ENCODE measurements around the gene ZSWIM4. TPM values are rescaled to one million over a fixed set of nuclear protein-coding genes. Genes with fewer than 3 reads are reported as not detected.

The ZSWIM4 gene
- total RNA-seq, 1 experiment from 2014 or later = 5.4 TPM

DNA sequence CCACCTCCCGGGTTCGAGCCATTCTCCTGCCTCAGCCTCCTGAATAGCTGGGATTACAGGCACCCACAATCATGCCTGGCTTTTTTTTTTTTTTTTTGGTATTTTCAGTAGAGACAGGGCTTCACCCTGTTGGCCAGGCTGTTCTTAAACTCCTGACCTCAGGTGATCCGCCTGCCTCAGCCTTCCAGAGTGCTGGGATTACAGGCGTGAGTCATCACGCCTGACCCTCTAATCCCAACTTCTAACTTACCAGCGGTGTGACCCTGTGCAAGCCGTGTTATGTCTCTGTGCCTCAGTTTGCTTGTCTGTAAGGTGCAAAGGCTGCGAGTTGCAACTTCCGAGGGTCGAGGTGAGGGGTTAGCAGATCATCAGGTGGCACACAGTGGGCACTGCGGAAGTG lies 17.3 kb downstream of the ZSWIM4 start:
- DNase-seq (ENCODE audit: low read depth) = no peak

DNA sequence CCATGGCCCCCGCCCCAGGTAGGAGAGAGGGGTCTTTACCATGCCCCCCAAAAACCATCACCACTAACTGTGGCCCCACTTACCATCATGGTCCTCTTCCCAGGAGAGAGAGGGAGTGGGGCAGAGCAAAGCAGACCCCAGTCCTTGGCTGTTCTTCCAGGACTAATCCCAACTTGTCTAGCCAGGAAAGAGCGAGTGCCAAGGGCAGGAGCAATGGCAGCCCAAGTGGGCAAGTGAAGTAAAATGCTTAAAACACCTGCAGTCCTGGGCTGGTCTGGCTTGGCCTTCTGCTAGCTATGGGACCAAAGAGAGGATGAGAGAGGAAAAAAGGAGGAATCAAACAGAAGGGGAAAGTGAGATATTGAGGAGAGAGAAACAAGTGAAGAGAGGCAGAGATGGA lies 17.9 kb downstream of the ZSWIM4 start:
- DNase-seq (ENCODE audit: low read depth) = no peak

DNA sequence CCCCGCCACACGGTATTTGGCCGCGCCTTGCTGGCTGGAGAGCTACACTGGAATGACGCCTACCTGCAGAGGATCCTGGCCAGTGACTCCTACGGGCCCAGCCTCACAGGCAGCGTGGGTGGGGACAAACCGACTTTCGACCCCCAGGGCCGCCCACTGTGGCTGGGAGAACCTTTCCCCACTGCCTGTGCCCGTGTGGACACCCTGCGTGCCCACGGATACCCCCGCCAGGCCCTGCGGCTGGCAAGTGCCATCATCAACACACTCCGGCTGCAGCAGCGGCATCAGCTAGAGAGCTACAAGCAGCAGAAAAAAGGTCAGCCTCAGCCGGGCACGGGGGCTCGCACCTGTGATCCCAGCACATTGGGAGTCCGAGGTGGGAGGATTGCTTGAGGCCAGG lies 19.3 kb downstream of the ZSWIM4 start:
- no peak for DNase-seq (ENCODE audit: low read depth)

DNA sequence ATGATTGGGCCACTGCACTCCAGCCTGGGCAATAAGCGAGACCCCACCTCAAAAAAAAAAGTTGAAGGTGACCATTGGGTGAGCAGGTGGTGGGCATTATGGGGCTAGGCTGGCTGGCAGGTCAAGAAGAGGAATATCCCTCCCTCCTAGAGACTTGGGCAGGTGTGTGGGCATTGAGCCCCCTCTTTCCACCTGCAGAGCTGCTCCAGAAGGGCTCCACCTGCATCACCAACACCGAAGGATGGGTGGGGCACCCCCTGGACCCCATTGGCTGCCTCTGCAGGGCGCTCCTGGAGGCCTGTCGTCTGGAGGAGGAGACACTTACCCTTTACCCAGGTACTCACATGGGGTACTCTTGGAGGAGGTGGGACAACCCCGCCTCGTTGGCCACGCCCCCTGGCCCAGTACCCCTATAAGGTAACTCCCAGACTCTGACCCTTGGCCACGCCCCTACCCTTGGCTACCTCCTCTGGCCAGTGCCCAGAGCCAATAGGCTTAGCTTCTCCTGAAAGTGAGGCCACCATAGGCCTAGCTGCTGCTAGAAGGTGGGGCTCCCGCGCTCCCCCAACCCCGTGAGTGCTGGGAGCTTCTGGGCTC lies 21.9 kb downstream of the ZSWIM4 start:
- DNase-seq (ENCODE audit: low read depth) = peak; percentile 34

DNA sequence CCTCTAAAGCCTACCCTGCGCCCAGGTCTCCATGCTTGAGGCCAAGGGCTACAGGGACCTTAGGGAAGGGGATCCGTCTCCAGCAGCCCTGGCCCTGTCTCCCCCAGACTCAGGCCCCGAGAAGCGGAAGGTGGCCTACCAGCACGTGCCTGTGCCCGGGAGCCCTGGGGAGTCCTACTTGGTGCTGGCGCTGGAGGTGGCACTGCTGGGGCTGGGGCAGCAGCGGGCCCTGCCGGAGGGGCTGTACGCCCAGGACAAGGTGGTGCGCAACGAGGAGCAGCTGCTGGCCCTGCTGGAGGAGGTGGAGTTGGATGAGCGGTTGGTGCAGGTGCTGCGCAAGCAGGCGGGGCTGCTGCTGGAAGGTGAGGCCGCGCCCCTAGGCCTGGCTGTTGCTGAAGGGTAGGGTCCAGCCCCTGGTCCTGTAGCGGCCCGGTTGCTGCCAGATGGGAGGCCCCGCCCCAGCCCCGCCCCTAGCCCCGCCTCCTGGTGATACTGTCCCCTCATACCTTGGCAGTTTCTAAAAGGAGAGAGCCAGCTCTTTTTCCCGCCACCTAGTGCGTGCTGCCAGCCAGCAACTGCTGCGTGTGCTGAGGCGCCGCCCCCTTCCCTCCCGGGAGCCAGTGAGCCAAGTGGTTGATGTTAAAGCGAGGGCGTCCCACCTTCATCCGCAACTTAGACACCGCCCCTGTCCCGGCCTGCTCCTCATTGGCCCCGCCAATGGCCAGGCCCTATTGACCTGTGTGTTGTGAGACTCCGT lies 22.6 kb downstream of the ZSWIM4 start:
- no peak for DNase-seq (ENCODE audit: low read depth)

DNA sequence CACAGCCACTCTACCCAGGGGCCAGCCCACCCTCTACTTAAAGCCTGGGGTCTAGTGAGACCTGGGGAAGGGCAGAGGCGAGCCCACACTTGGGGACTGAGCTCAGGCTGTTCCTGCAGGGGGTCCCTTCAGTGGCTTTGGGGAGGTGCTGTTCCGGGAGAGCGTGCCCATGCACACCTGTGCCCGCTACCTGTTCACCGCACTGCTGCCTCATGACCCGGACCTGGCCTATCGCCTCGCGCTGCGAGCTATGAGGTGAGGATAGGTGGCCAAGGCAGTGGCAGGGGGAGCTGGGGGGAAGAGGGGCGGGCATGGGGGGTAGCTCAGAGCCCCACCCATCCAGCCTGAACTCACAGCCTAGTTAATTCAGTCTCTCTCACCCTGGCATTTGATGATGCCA lies 24.0 kb downstream of the ZSWIM4 start:
- no peak for DNase-seq (ENCODE audit: low read depth)

DNA sequence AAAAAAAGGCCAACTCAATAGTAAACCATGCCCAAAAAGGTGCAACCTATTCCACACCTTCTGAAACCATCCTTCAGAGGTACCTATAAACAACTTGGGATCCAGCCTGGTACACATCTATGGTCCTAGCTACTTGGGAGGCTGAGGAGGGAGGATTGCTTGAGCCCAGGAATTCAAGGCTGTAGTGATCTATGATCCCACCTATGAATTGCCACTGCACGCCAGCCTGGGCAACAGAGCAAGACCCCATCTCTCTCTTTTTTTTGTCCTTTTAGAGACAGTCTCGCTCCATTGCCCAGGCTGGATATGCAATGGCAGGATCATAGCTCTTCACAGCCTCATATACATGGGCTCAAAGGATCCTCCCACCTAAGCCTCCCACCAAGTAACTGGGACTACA lies 26.0 kb downstream of the ZSWIM4 start:
- DNase-seq (ENCODE audit: low read depth) = no peak

DNA sequence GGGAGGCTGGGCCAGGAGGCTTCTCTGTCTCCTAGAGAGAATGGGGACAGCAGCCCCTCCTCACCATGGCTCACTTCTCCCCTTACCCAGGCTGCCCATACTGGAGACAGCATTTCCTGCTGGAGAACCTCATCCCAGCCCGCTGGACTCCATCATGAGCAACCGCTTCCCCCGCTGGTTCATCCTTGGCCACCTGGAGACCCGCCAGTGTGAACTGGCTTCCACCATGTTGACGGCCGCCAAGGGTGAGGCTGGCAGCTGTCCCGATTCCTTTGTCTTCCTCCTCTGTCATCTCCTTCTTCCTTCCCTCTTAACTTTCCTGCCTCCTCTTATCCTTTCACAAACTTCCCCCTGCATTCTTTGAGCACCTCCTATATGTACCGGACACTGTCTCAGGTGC lies 28.0 kb downstream of the ZSWIM4 start:
- no peak for DNase-seq (ENCODE audit: low read depth)

DNA sequence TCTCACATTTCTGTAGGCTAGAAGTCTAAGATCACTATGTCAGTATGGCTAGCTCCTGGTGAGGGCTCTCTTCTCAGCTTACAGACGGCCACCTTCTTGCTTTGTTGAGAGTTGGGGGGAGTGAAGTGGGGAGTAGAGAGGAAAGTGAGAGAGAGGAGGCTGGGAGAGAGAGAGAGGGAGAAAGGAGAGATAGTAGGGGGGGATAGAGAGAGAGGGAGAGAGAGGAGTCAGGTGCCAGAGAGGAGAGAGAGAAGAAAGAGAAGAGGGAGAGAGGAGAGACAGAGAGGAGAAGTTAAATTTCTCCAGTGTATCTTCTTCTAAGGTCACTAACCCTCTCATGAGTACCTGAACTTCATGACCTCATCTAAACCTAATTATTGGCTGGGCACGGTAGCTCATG lies 28.7 kb downstream of the ZSWIM4 start:
- DNase-seq (ENCODE audit: low read depth) = no peak

DNA sequence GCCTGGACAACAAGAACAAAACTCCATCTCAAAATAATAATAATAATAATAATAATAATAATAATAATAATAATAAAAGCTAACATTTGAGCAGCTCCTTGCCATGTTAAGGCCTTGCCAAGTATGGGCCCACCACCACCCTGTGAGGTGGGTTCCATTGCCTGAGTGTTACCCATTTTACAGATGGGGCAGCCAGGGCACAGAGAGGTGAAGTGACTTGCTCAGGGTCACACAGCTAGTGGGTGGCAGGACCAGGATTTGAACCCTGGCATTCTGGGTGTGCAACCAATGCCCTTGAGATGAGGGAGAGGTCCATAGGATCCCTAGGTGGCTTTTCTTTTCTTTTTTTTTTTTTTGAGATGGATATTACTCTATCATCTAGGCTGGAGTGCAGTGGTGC lies 29.5 kb downstream of the ZSWIM4 start:
- DNase-seq (ENCODE audit: low read depth) = no peak

DNA sequence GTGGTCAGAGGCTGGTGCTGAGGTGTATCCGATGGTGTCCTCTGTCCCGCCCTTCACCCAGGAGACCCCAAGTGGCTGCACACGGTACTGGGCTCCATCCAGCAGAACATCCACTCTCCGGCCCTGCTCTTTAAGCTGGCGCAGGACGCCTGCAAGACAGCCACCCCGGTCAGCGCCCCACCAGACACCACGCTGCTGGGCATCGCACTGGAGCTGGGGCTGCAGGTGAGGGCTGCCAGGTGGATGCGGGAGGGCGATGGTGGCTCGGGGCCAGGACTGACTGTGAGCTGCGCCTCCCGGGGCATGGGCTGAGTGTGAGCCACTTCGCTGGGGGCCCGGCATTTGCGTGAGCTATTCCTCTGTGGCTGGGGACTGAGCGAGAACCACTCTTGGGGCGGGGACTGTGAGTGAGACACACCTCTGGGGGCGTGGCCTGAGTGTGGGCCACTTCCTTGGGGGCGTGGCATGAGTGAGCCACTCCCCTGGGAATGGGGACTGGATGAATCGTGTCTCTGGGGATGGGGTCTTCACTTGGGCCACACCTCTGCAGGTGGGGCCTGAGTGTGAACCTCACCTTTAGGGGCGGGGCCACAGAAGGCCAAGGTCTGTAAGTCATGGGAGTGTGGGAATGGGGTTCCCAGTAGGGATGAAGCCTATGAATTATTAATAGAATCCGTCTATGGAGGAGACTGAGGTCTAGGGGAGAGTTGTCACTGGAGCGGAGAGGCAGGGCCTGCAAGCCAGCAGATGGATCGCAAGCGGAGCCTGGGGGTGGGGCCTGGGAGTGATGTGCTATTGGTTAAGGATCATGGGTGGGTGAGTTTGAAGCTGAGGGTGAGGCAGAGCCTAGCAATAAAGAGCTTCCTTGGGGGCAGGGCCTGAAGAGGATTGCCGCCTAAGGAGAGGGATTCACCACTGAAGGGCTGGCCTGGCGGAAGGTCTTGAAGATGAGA lies 30.5 kb downstream of the ZSWIM4 start:
- DNase-seq (ENCODE audit: low read depth) = peak; percentile 63

DNA sequence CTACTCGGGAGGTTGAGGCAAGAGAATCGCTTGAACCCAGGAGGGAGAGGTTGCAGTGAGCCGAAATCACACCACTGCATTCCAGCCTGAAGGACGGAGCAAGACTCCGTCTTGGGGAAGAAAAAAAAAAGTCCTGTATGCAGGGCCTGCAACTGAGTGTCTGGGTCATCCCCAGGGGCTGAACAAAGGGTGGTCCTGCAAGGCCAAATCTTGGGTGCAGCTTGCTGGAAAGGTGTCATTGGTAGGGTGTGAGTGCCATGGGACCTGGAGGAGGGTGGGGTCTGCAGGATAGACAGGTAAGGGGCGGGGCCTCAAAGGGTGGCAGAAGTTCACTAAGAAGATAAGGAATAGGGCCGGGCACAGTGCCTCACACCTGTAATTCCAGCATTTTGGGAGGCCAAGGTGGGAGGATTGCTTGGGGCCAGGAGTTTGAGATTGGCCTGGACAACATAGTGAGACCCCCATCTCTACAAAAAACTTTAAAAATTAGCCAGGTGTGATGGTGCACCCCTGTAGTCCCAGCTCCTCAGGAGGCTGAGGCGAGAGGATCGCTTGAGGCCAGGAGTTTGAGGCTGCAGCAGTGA lies 31.5 kb downstream of the ZSWIM4 start:
- DNase-seq (ENCODE audit: low read depth) = no peak

DNA sequence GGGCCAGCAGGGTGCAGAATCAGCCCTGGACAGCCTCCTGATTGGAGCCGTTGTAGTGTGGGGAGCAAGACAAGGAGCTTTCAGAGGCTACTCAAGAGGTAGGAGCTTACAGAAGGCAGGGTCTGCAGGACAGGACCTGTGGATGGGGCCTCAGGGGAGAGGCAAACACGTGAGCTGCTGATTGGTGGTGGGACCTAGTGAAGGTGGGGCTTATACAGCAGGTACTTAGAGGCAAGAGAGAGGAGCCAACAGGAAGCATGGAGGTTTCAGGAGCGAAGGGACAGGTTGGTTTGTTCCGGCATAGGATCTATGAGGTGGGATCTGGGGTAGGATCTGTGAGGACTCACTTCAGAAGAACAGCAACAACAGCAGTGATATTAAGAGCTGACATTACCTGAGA lies 32.4 kb downstream of the ZSWIM4 start:
- DNase-seq (ENCODE audit: low read depth) = peak; percentile 11

DNA sequence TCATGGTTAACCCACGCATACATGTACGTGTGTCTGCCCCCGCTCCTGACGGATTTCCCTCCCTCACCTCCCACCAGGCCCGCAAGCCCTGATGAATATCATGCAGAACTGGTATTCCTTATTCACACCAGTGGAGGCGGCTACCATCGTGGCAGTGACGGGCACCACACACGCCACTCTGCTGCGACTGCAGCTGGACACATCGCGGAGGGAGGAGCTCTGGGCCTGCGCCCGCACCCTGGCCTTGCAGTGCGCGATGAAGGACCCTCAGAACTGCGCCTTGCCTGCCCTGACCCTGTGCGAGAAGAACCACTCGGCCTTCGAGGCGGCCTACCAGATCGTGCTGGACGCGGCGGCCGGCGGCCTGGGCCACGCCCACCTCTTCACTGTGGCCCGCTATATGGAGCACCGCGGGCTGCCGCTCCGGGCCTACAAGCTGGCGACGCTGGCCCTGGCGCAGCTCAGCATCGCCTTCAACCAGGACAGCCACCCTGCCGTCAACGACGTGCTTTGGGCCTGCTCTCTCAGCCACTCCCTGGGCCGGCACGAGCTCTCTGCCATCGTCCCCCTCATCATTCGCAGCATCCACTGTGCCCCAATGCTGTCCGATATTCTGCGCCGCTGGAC lies 35.0 kb downstream of the ZSWIM4 start:
- DNase-seq (ENCODE audit: low read depth) = no peak

DNA sequence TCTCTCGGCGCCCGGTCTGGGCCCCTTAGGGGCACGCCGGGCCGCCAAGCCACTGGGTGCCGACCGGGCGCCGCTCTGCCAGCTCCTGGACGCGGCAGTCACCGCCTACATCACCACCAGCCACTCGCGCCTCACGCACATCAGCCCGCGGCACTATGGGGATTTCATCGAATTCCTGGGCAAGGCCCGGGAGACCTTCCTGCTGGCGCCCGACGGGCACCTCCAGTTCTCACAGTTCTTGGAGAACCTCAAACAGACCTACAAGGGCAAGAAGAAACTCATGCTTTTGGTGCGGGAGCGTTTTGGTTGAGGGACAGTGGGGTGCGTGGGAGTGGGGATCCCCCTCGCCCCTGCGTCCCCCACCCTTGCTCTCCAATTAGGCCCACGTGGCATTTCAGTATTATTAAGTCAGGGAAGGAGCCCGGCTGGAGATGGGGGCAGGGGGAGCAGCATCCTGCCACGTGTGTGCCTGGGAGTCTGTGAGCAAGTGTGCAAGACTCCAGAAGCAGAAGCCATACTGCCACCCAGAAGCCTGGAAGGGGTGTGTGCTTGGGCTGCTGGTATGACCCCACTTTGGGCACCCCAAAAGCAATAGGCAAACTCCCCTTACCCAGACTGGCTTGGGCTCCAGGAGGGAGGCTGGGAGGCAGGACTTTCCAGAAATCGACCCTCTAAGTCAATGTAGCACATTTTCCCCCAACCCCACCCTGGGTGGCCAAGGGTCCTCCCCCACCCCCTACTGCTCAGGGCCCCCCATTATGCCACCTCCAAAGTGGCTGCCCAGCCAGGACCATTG lies 35.7 kb downstream of the ZSWIM4 start:
- DNase-seq (ENCODE audit: low read depth) = no peak

DNA sequence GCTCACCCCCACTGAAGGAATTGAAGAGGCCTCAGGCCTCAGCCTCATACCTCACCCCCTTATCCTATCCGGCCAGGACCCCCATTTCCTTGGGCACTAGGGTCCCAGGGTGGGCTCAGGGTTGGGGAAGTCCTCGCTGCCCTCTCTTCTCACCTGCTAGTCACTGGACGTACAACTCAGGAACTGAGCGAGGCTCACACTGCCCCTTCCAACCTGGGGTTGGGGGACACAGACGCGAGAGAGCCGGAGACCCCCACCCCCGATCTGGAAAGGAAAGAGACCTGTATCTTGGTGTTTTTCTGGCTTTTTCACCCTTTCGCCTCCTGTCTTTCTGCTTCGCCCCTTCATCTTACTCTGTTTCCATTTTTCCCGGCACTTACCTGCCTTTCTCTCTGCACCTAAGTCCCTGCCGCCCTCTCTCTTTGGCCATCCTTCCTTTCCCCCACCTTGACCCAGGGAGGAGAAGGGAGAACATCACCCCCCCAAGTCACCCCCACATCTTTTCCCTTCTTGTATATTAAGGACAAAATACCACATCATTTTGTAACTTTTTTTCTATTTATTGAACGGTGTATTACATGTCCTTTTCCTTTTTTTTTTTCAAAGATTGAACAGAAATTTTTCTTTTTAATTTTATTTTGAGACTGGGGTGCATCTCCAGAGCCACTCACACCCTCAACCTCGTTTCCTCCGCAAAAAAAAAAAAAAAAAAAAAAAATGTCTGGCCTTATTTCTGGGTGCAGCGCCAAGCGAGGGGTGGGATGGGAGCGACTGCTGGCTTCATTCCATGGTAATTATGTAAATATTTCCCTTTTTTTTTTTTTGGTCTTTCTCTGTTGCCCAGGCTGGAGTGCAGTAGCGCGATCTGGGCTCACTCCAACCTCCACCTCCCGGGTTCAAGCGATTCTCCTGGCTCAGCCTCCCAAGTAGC lies 36.6 kb downstream of the ZSWIM4 start:
- DNase-seq (ENCODE audit: low read depth) = no peak

DNA sequence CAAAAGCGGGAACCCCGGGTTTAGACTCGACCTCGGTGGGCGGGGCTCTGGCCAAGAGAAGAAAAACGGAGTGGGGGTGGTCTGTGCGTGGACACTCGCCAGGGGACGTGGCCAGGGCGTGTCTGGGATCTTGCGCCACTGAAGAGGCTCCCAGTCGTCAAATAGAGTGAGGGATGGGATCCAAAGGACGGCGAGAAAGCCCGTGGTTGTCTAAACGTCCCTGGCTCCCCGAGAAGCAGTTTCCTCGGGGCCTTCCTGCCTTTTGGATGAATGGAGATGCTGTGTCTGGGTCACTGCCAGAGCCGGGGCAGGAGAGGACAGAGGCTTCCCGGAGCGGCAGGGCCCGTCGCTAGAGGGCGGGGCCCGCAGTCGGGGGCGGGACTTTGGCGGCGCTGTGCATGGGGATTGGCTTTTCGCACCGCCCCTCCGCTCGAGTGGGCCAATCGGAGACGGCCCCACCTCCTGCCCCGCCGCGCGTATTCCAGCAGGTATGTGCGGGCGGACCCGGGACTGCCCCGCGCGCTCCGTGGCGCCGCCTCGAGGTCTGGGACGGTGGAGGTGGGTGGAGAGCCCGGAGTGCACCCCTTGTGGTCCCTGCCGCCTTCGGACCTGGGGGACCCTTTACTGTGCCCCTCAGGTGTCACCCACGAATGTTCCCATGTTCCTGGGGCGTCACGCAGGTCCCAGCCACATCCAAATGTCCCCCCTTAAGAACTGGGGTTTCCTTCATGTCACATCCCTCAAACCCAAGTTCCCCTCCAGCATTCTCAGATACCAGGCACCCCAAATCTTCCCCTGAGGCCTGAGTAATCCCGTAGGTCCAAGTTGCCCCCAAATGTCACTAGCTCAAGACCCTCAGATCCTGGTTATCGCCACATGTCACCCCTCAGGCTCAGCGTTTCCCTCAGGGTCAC lies 38.3 kb downstream of the ZSWIM4 start:
- DNase-seq (ENCODE audit: low read depth) = peak; percentile 97

DNA sequence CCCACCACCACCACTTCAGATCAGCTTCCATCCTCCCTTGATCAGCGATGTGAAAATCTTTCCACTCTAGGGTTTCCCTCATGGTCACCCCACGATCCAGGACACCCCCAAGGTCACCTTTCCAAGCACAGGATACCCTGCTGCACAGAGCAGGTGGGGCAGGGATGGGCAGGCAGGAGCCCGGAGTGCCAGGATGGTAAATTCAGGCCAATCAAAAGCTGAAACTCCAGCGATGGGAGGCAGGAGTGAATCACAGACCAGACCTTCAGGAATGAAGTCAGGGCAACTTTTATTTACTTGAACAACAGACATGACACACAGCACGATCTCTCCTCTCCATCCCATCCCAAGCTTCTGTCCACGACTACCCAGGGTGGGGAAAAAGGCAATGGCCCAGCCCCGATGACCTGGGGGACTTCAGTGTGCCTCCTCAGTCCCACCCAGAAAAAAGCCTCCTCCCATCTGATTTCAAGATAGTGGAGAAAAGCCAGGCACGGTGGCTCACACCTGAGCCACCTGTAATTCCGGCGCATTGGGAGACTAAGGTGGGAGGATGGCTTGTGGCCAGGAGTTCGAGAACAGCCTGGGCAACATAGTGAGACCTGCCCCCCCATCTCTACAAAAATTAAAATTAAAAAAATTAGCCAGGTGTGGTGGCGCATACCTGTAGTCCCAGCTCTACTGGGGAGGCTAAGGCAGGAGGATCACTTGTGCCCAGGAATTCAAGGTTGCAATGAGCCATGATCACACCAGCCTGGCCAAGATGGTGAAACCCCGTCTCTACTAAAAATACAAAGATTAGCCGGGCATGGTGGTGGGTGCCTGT lies 39.2 kb downstream of the ZSWIM4 start:
- peak; percentile 66 for DNase-seq (ENCODE audit: low read depth)
